HG03378 (cell line): Measurements from ENCODE around the gene PDZD2.
"Not testable (repeated sequence)": the region's sequence is repeated elsewhere in the genome, so short reads cannot be mapped to it uniquely, and the experiment has no call there.

Source experiments
- ATAC-seq: cut with Tn5 transposase; IDR thresholded peaks from one replicate; pipeline ENCODE4 v1.9.1; 2021; ENCODE audit warnings: mild to moderate bottlenecking, moderate library complexity; ENCODE audit not compliant: unreplicated experiment

PDZD2 gene

DNA sequence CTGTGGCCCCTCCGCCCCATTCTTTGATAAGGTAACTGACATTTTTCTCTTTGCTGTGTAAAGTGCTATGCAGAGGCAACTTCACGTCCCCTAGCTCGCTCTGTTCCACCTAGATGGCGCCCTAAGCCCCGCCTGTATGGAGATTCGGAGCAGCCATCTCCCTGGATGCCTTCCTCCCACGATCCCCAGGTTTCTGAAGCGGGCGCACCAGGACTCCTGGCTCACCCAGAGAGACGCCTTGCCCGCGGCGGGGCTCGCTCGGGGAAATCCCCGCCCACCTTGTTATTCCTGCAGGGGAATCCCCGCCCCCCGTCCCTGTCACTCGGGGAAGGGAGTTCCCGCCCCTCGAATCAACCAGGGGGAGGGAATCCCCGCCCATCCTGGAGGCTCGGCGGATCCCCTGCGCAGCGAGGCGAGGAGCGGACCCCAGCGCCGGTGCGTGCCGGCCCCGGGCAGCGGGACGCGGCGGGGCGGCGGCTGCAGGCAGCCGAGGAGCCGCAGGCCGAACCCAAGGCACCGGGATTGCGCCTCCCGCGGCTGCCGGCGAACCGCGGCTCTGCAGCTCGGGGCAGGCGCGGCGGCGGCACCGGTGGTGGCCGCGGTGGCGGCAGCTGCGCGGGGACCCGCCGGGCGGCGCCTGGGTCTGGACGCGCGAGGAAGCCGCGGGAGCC, at the start of gene PDZD2:
Gene PDZD2, plus strand, starts transcription at position 384 of the 671 bp plus-strand sequence.
- peak; percentile 81 for ATAC-seq

DNA sequence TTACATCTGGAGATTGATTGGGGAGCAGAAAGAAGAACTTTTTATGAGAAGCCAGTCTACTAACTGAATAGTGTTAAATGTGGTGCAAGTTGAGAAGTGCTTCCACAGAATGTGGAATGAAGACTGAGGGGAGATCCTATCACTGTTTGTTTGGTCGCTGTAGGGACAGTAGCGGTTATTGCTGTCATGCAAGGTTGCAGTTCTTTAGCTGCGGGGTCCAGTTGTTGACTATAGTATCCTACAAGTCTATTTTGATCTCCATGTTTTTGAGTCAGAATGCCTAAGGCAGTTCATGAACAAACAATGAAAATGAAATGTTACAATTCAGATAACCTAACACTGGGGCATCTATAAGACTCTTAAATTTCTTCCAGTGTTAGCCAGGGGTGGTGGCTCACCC, 45.3 kb upstream of the PDZD2 start:
- no peak for ATAC-seq

DNA sequence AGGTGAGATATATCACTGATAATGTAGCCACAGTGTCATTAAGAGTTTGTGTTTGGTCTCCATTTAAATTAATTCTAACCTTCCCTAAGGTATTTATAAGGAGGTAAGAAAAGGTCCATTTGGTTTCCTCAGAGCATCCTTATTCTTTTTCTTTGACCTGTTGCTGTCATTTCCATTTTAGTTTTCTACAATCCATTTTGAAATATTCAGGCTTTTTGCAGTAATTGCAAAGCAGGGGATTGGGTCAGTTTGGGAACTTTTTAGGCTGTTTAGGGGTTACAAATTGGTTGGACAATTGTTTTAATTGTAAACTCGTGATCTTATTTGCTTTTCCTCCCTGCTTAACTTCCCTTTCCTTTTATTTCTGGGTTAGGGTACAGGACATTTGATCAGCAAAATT, 42.6 kb upstream of the PDZD2 start:
- no peak for ATAC-seq

DNA sequence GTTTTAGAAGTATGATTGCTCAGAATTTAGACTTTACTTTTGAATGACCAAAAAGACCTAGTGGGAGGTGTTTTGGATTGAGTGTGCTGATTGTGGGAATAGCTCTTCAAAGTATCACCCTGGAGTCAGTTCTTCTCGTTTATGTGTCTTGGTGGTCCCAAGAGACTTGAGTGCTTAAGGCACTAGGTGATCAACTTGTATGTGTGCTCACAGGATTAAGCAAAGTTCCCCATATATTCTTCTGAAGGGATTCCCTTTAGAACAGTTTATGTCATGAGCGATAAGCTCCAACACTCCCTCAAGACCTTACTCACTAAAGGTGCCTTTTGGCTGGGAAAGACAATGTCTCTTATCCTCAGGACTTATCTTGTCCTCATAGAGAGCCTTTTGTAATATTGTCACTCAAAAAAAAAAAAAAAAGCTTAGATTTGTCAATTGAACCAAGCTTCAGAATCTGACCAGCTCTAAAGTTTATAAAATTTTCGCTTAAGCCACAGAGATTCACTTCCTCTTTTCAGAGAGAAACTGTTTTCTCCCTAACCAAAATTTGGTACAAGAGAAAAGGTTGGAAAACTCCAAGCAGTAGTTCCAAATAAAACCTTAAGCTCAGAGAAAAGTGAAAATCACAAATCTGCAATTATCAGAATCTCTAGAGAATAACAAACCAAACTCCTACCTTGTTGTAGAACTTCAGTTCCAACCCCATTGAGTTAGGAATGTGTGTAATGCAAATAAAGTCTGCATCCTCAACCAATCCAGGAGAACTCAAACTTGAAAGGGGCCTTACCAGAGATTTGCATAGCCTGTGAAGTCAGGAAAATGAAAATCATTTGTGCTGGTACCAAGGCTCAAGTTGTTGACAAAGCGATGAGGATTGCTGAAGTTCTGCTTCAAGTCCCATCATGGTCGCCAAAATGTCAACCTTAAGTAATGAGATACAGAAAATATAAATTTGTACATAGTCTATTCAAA, 40.0 kb upstream of the PDZD2 start:
- no peak for ATAC-seq

DNA sequence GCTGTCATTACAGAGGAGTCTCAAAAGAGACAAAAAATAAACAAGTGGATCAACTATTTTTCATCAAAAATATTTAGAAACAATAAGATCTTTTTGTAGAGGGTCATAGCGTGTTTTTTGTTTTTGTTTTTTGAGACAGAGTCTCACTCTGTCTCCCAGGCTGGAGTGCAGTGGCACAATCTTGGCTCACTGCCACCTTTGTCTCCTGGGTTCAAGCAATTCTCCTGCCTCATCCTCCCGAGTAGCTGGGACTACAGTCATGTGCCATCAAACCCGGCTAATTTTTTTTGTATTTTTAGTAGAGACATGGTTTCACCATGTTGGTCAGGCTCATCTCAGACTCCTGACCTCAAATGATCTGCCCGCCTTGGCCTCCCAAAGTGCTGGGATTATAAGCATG, 36.6 kb upstream of the PDZD2 start:
- ATAC-seq = not testable (repeated sequence)

DNA sequence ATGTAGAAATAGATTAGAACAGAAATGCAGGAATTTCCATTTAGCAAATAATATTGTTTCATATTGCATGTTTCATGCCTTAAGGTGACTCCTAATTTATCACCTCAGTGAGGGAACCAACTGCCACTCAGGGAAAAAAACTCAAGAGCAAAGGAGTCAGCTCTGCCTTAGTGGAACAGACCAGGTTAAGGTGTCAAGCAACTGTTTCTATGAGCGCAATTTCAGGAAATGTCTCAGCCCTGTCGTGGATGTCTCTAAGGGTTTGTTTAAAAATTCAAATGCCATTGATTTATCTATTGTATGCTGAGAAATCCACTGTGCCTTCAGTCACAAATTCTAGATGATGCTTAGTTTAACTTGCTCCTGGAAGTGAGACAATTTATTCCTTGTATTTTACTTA, 34.7 kb upstream of the PDZD2 start:
- no peak for ATAC-seq

DNA sequence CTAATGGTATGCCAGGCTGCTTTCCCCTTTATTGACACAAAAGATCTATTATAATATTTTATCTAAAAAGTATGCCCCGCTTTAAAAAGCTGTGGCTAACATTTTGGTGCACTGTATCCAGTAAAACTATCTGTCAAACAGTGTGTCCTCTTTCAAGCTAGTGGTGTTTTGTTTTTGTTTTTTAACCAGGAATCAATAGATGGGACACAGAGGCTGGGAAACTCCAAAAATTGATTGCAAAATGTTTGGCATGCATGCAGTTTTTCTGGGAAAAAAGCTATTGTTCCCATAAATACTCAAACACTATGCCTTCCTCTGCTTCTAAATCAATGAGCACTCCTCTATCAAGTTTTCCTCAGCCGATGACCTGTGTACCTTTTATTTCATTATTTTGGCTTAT, 34.3 kb upstream of the PDZD2 start:
- no peak for ATAC-seq

DNA sequence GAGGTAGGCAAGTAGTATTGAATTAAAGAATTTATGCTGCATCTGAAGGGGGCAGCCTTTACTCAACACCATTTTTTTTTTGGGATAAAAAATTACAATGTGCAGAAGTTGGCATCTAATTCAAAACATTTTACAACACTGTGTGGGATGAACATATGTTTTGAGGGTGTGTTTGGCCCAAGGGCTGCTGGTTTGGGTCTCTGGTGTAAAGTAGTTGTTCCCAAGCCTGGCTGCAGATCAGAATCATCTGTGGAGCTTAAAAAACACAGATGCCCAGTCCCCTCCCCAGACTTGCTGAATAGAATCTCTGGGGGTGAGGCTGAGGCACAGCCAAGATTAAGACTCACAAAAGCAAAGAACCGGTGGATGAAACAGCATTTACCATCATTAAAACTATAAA, 33.0 kb upstream of the PDZD2 start:
- ATAC-seq = no peak

DNA sequence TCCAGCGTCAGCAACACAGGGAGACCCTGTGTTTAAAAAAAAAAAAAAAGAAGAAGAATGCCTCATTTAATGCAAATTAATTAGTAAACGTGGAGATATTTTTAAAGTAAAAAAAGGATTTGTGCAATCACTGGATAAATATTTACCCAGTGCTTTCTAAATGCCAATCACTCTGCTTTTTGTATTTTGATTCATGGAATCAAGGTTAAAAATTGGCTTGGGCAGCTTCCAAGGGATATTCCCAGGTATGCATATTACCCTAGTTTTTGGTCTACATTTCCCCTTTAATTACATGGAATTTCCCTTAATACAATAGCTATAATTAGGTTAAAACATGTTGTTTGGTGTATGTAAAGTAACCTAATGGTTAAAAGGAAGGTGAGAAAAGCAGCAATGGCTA, 31.4 kb upstream of the PDZD2 start:
- ATAC-seq = no peak

DNA sequence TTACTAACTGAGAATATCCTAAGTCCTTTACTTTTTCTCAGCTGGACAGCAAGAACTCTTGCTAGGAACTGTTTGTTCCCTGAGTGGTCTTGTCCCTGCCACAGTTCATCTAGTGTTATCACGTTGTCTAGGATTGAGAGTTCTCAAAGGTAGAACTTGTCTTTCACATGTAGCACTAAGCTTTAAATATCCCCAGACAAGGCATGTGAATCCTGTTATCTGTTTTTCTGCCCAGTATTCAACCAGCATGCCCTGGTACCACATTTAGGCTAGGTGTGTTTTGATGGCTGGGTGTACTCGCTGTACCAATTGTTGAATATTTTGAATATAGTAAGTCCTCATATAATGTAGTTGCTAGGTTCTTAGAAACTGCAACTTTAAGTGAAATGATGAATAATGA, 27.9 kb upstream of the PDZD2 start:
- no peak for ATAC-seq

DNA sequence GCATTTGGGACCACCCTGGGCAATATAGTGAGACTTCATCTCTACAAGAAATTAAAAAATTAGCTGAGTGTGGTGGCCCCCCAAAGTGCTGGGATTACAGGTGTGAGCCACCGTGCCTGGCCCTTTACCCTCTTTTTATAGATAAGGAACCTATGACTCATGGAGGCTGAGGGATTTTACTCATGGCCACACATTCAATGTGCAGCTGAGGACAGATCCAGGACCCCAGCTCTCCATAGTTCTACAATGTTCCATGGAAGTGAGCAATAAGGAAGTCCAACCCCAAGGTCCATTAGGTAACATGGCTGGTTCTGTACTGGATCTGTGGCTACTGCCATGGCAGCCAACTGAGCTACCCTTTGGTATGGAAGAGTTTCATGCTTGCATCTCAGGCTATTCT, 25.3 kb upstream of the PDZD2 start:
- no peak for ATAC-seq

DNA sequence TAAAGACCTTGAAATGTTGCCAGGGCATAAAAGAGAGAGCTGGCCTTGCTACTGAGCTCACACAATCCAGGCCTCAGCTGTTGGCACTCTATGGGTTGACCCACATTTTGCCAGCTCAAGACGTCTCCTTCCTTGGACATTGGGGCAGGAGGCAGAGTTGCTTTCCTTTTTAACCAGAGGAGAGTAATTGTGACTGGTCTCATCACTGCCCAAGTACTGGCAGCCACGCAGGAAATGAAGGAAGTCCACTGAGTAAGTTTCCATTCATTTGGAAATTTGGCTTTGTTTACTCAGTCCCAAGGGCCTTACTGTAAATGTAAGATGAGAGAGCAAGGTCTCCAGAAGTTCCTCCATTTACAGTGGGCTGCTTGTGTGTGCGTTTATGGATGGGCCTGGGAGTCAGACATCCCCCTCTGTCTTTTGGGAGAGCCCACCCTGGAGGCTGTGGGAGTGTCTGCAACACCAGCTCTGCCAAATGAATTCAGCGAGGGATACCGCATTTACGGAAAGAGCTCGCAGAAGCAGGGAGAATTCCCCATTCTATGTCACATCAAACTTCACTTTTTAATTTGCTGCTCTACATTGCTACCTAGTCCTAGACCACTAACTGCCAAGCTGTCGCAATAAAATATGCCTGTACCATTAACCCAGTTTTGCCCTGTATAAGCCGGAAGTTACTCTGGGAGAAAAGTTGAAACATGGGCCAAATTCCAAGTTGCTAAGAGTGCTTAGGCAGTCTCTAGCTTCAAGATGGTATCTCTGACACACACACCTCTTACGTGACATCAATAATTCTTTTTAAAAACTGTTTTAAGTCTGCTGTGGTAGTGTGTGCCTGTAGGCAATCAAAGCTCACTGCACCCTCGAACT, 24.5 kb upstream of the PDZD2 start:
- ATAC-seq = no peak

DNA sequence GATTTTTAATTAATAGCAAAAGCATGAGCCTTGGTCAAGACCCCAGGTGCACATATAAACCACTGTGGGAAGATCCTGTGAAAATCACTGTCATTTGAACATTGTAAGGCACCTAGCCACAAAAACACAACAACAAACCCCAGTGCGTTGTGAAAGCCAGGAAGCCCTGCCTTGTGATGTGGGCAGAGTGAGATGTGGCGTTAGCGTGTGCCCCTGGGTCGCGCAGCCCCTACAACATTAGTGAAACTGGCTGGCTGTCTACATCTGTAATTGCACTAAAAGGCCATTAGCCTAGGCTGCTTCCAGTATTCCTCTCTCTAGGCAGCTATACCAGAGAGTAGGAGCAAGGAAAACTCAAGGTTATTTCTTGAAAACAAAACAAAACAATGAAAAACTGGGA, 21.1 kb upstream of the PDZD2 start:
- no peak for ATAC-seq

DNA sequence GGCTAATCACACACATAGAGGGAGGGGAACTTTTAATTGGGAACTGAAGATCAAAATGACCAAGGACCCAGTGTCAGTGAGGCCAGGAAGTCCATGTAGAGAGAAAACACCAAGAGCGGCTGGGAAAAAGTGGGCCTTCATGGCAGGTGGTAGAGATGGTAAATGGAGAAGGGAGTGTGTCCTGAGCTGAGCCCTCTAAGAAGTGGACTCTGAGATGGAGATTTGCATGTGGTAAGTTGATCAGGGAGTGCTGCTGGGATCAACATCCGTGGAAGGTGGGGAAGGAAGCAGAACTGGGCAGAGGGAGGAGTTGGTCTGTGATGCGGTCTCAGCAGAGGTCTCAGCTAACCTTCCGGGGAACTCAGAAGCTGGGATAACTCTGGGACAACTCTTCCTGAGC, 18.9 kb upstream of the PDZD2 start:
- ATAC-seq = no peak

DNA sequence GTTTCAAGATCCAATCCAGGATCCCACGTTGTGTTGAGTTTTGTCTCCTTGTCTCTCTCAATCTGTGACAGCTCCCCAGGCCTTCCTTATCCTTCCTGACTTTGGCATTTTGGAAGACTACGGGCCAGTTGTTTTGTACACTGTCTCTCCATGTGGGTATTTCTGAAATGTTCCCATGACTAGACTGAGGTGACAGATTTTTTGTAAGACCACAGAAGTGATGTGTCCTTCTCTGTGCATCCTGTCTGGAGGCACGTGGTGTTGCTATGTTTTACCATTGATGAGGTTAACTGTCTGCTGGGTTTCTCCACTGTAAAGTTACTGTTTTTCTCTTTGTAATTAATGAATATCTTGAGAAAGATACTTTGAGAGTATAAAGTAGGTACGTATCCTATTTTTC, 15.7 kb upstream of the PDZD2 start:
- ATAC-seq = no peak

DNA sequence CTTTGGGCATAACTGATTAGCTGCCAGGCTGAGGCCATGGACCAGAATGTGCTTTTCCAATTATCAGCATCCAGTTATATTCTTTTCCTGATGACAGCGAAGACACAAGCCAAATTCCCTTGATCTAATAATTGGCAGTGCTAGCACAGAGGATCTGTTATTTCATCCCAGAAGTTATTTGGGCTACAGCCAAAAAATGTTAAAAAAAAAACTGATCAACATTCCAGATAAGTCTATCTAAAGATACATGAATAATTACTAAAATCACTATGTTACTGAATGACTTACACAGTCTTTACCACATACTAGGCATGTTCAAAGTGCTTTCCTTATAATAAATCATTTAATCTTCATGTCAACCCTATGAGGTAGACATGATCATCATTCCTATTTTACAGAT, 13.5 kb upstream of the PDZD2 start:
- ATAC-seq = no peak

DNA sequence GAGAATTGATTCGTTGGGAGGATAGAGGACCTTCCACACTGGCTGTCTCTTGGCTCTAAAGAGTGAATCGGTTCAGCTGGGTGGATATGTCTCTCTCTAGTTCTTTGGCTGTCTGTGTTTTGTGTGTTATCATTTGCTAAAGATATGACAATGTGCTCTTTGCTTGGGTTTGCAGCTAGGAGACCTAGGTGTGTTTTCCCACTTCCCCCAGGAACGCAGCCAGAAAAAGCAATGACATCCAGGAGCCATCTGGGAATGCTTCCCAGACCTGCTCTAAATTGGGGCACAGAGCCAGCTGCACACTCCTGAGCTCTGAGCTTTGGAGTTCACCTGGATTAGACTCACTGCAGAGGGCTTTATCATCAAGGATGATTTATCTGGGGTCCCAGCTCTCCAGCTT, 12.8 kb upstream of the PDZD2 start:
- no peak for ATAC-seq

DNA sequence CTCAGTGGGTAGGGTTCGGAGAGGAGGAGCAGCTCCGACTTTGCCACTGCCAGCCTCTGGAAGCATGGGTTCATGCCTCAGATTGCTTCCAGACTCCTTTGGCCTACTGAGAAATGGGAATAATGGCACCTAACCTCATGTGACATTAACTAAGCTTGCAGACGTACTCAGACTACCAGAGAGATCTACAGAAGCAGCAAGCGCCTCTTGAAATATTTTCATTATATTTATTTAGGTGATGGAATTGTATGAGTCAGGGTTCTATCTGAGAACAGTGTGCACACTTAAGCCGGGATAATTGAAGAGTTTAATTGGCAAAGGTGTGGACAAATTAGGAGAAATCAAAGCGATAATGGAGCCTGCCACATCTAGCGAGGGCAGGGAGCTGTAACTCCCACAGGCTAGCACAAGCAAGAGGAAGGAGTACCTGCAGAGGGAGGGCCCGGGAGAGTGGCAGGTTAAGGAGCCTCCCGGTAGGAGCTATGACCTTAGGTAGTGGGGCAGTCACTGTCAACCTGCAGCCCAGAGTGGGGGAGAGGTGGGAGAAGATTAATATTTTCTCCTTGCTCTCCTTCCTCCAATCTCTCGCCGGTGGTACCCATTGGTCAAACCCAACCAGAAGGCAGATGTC, 12.2 kb upstream of the PDZD2 start:
- no peak for ATAC-seq

DNA sequence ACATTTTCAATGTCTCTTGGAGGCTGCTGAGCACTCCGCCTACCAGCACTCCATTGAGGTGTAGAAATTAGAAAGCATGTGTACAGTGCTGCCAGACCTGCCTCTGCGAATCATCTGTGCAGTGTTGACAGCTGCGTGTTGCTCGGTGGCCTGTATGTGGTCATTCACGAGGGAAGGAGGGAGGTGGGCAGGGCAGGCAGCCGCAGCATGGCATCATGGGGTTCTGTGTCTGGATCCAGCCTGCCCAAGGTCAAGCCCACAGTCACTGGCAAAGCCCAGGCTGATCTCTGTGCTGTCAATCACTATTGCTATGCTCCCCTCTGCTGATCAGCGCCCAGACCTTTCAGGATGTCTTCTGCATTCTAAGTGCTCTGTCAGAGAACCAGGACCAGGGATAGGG, 8.0 kb upstream of the PDZD2 start:
- ATAC-seq = no peak

DNA sequence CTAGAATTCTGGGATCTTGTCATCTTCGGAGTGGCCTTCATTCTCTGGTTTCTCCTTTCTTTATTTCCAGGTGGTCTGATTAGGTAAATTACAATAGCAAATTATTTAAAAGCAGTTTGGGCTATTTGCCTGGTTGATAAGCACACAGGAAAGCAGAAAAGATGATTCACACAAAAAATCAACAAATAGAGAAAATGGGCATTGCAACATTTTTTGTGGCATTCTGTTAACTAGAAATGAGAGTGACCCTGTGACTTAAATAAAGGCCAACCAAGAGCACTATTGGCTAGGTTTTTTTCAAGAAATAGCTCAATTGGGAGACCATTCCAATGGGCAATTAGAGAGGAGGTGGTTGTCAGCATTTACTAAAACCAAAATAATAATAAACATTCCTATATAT, 6.5 kb upstream of the PDZD2 start:
- no peak for ATAC-seq

DNA sequence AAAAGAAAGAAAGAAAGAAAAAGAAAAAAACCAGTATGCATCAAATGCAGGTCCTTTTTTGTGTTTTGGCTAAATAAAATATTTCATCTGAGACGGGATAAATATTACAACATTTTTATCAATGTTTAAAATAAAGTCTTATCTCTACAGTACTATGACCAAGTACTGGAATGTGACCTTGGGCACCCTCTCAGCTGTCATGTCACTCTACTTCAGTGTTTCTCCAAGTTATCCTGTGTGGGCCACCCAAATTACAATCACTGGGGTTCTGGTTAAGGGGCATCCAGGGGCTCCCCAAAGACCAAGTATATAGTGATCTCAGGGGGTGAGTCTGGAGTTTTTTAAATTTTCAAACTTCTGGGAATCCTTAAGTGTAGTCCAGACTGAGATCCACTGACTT, 3.5 kb upstream of the PDZD2 start:
- ATAC-seq = no peak
